Gastrocnemius medialis (tissue), 4 donors: Measurements from ENCODE around the gene ZNF423.

ENCODE experiments used
- POLR2A ChIP-seq, 2 donors: fragments of 450-650 bp; IDR thresholded peaks; one replicate each; pipeline ENCODE4 v1.6.1; 2017; ENCODE audit warnings: antibody characterized with exemption in 2 of 2, mild to moderate bottlenecking in 2 of 2, moderate library complexity in 2 of 2
- TF ChIP-seq, protein P1 (sequence below), 5 experiments: fragments of 450-650 bp in 3 of 5; fragments of 200-600 bp in 2 of 5; sonication (generic) in 2 of 5; IDR thresholded peaks in 4 of 5; conservative IDR thresholded peaks in 1 of 5; 1 replicate in 4 of 5; 2 replicates in 1 of 5; pipeline ENCODE4 v1.5.1; 2016 to 2019; ENCODE audit warnings: antibody characterized with exemption in 5 of 5, mild to moderate bottlenecking in 3 of 5, moderate library complexity in 3 of 5

DNA sequence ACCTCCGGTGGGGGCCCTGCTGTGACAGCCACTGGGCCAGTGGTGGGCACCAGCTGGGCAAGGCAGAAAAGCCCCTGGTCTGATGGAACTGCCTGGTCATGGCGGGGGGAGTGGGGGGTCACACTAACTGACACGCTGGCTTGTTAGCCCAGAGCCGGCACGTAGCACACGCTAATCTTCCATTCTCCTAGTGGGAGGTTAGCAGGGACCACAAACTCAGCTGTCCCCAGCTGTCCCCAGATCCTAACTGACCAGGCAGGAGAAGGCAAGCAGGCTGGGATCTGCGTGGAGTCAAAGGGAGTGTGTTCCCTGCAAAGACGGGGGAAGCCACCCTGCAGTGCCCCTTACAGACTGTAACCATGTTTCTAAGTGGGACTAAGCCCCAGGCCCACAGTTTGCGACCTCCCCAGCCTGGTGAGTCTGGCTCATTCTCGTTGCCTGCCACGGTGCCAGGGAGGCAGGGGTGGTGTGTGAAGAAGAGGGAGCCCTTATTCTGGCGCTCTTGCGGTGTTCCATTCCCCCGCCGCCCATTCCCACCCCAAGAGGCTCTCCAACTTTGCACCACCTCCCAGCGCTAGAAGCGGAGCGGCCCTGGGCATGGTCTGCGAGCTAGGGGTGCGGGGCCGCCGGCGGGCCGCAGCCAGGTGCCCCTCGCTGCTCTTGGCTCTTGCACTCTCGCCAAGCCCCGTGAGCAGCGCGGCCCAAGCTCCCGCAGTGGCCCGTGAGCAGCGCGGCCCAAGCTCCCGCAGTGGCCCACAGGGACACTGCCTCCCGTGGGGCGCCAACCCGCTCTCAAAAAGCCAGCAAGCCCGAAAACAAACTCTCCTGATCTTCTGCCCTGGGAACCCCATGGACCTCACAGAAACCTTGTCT is 12.1 kb upstream of the ZNF423 start:
- TF ChIP-seq, protein P1, sequence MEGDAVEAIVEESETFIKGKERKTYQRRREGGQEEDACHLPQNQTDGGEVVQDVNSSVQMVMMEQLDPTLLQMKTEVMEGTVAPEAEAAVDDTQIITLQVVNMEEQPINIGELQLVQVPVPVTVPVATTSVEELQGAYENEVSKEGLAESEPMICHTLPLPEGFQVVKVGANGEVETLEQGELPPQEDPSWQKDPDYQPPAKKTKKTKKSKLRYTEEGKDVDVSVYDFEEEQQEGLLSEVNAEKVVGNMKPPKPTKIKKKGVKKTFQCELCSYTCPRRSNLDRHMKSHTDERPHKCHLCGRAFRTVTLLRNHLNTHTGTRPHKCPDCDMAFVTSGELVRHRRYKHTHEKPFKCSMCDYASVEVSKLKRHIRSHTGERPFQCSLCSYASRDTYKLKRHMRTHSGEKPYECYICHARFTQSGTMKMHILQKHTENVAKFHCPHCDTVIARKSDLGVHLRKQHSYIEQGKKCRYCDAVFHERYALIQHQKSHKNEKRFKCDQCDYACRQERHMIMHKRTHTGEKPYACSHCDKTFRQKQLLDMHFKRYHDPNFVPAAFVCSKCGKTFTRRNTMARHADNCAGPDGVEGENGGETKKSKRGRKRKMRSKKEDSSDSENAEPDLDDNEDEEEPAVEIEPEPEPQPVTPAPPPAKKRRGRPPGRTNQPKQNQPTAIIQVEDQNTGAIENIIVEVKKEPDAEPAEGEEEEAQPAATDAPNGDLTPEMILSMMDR (IDR thresholded peaks at IDR 0.05 in 4 of 5, conservative IDR thresholded peaks at IDR 0.05 in 1 of 5) = no peak
- TF ChIP-seq POLR2A (IDR thresholded peaks at IDR 0.05) = no peak
